H9 (cell line): ENCODE results near the gene SOX8. TPM values are rescaled to one million over a fixed set of nuclear protein-coding genes. Genes with fewer than 3 reads are reported as not detected.

Experiments used
- DNase-seq: peaks from one replicate; pipeline ENCODE4 v3.0.0-alpha.2; 2017
- H2AFZ ChIP-seq: one replicate; pipeline ENCODE4 v1.6.1; 2013; ENCODE audit warnings: mild to moderate bottlenecking, low read length, control low read depth, moderate library complexity
- H2AK5ac ChIP-seq: 2 replicates; pipeline ENCODE4 v1.6.1; 2013; ENCODE audit warnings: low read length, control low read depth, mixed read lengths; ENCODE audit not compliant: insufficient read length
- H2BK120ac ChIP-seq: one replicate; pipeline ENCODE4 v1.6.1; 2013; ENCODE audit warnings: low read depth, mild to moderate bottlenecking, low read length, control low read depth, inconsistent platforms; ENCODE audit not compliant: poor library complexity, severe bottlenecking
- H2BK12ac ChIP-seq: 2 replicates; pipeline ENCODE4 v1.6.1; 2013; ENCODE audit warnings: low read length, control low read depth, mixed read lengths, low read depth; ENCODE audit not compliant: insufficient read length
- H2BK15ac ChIP-seq: 2 replicates; pipeline ENCODE4 v1.6.1; 2013; ENCODE audit warnings: low read depth, low read length, control low read depth
- H2BK20ac ChIP-seq: one replicate; pipeline ENCODE4 v1.6.1; 2013; ENCODE audit warnings: low read depth, mild to moderate bottlenecking, low read length, control low read depth, inconsistent platforms; ENCODE audit not compliant: poor library complexity, severe bottlenecking
- H2BK5ac ChIP-seq: 2 replicates; pipeline ENCODE4 v1.6.1; 2013; ENCODE audit warnings: low read length, control low read depth, mixed read lengths; ENCODE audit not compliant: insufficient read length
- H3K14ac ChIP-seq: 2 replicates; pipeline ENCODE4 v1.6.1; 2013; ENCODE audit warnings: low read length, control low read depth; ENCODE audit not compliant: insufficient read depth
- H3K18ac ChIP-seq: 2 replicates; pipeline ENCODE4 v1.6.1; 2013; ENCODE audit warnings: low read depth, mild to moderate bottlenecking, mixed read lengths, low read length, control low read depth; ENCODE audit not compliant: insufficient read length
- H3K23ac ChIP-seq: 2 replicates; pipeline ENCODE4 v1.6.1; 2013; ENCODE audit warnings: low read length, control low read depth, mixed read lengths, low read depth; ENCODE audit not compliant: insufficient read length
- H3K23me2 ChIP-seq: 2 replicates; pipeline ENCODE4 v1.6.1; 2013; ENCODE audit warnings: low read depth, mild to moderate bottlenecking, mixed read lengths, low read length, control low read depth; ENCODE audit not compliant: insufficient read length, poor library complexity, severe bottlenecking
- H3K27ac ChIP-seq: 2 replicates; pipeline ENCODE4 v1.5.1; 2013; ENCODE audit warnings: low read length, control low read depth, mixed read lengths, low read depth; ENCODE audit not compliant: insufficient read length
- H3K27me3 ChIP-seq: 2 replicates; pipeline ENCODE4 v1.6.1; 2013; ENCODE audit warnings: low read length, control low read depth, inconsistent platforms; ENCODE audit not compliant: insufficient read depth
- H3K4ac ChIP-seq: 2 replicates; pipeline ENCODE4 v1.6.1; 2013; ENCODE audit warnings: low read depth, mild to moderate bottlenecking, control low read depth, inconsistent platforms, low read length, moderate library complexity
- H3K4me1 ChIP-seq: 2 replicates; pipeline ENCODE4 v1.6.1; 2013; ENCODE audit warnings: low read length, control low read depth, inconsistent platforms; ENCODE audit not compliant: insufficient read depth
- H3K4me2 ChIP-seq: 2 replicates; pipeline ENCODE4 v1.6.1; 2013; ENCODE audit warnings: low read length, control low read depth, mixed read lengths; ENCODE audit not compliant: insufficient read length, insufficient read depth
- H3K56ac ChIP-seq: 2 replicates; pipeline ENCODE4 v1.6.1; 2013; ENCODE audit warnings: low read depth, mild to moderate bottlenecking, mixed read lengths, low read length, control low read depth; ENCODE audit not compliant: insufficient read length
- H3K79me1 ChIP-seq: 2 replicates; pipeline ENCODE4 v1.6.1; 2013; ENCODE audit warnings: low read depth, mild to moderate bottlenecking, moderate library complexity, low read length, control low read depth, inconsistent platforms; ENCODE audit not compliant: insufficient read depth, poor library complexity, severe bottlenecking
- H3K79me2 ChIP-seq: 2 replicates; pipeline ENCODE4 v1.6.1; 2013; ENCODE audit warnings: low read length, control low read depth, inconsistent platforms; ENCODE audit not compliant: insufficient read depth
- H3K9ac ChIP-seq: 2 replicates; pipeline ENCODE4 v1.6.1; 2013; ENCODE audit warnings: low read length, control low read depth, mixed read lengths; ENCODE audit not compliant: insufficient read length; ENCODE audit errors: extremely low read depth
- H3K9me3 ChIP-seq: one replicate; pipeline ENCODE4 v1.6.1; 2013; ENCODE audit warnings: low read depth, low read length, inconsistent platforms; ENCODE audit not compliant: control insufficient read depth
- H3T11ph ChIP-seq: one replicate; pipeline ENCODE4 v1.6.1; 2013; ENCODE audit warnings: mild to moderate bottlenecking, low read length, control low read depth, inconsistent platforms
- H4K20me1 ChIP-seq: one replicate; pipeline ENCODE4 v1.6.1; 2013; ENCODE audit not compliant: control insufficient read depth, insufficient read length, insufficient read depth
- H4K5ac ChIP-seq: 2 replicates; pipeline ENCODE4 v1.6.1; 2013; ENCODE audit warnings: low read depth, mild to moderate bottlenecking, mixed read lengths, low read length, control low read depth; ENCODE audit not compliant: insufficient read length
- H4K8ac ChIP-seq: replicated peaks from 2 replicates; pipeline ENCODE4 v1.6.1; 2013; ENCODE audit warnings: low read length, control low read depth, mixed read lengths, low read depth; ENCODE audit not compliant: insufficient read length
- H4K91ac ChIP-seq: 2 replicates; pipeline ENCODE4 v1.6.1; 2013; ENCODE audit warnings: low read depth, mild to moderate bottlenecking, moderate library complexity, mixed read lengths, low read length, control low read depth; ENCODE audit not compliant: insufficient read length
- H3K27ac Mint-ChIP-seq, 3 experiments: 2 replicates in 2 of 3; 3 replicates in 1 of 3; pipeline ENCODE4 v1.8.0; 2020 to 2021; ENCODE audit warnings: mixed read lengths in 3 of 3, mild to moderate bottlenecking in 1 of 3, moderate library complexity in 1 of 3
- H3K27me3 Mint-ChIP-seq: 2 replicates; pipeline ENCODE4 v1.8.0; 2021; ENCODE audit warnings: low read depth, mild to moderate bottlenecking, moderate library complexity, mixed read lengths
- H3K36me3 Mint-ChIP-seq, 3 experiments: 2 replicates in 2 of 3; 3 replicates in 1 of 3; pipeline ENCODE4 v1.8.0; 2020 to 2021; ENCODE audit warnings: low read depth in 3 of 3, mixed read lengths in 3 of 3; ENCODE audit not compliant: insufficient read depth in 1 of 3
- H3K4me1 Mint-ChIP-seq, 2 experiments: 2 replicates each; pipeline ENCODE4 v1.8.0; 2020; ENCODE audit warnings: mixed read lengths in 2 of 2
- H3K4me3 Mint-ChIP-seq, 2 experiments: 2 replicates in 1 of 2; 3 replicates in 1 of 2; pipeline ENCODE4 v1.8.0; 2020 to 2021; ENCODE audit warnings: mild to moderate bottlenecking in 2 of 2, mixed read lengths in 2 of 2, moderate library complexity in 1 of 2
- H3K9me3 Mint-ChIP-seq, 2 experiments: 2 replicates in 1 of 2; 3 replicates in 1 of 2; pipeline ENCODE4 v1.8.0; 2020; ENCODE audit warnings: mild to moderate bottlenecking in 2 of 2, mixed read lengths in 2 of 2, moderate library complexity in 1 of 2
- WGBS: extraction: QIAGEN DNeasy Blood & Tissue Kit; methylation state at CpG from one replicate; pipeline ENCODE4 v1.1.7; 2013; ENCODE audit warnings: missing lambda C conversion rate, low lambda C conversion rate, mixed read lengths; ENCODE audit not compliant: insufficient read length; ENCODE audit errors: extremely low coverage; 5-methylcytosine and 5-hydroxymethylcytosine counted together
- total RNA-seq: library from RNA; stranded (reverse); gene quantifications from 2 replicates; pipeline ENCODE4 v1.2.1, GENCODE V29; 2021
- TF ChIP-seq, protein P1 (sequence below): fragments of 200-600 bp; sonication (generic); conservative IDR thresholded peaks from 3 replicates; pipeline ENCODE4 v1.8.0; 2021; ENCODE audit warnings: antibody characterized with exemption, mild to moderate bottlenecking

SOX8 gene
- total RNA-seq, 1 experiment from 2014 or later, result 8.9 TPM

DNA sequence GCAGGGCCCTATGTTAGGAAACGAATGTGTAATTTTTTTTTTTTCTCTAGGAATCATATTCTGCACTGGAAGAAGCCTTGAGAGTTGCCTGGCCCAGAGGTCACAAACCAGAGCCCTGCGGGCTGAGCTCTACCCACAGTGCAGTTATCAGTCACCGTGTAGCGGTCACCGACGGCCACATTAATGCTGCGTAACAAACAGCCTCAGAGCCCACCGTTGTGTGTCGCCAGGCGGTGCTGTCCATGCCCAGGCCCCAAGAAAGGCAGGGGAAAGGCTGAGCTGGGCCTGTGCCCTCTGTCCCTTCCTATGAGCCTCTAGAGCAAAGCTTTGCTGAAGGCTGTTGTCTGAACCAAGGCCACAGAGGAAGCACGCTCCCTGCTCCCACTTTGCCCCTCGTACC lies 6.3 kb upstream of the SOX8 start:
- no peak overlapping the region for H3K23ac ChIP-seq
- no peak overlapping the region for H2AFZ ChIP-seq
- H3K4me2 ChIP-seq, result no peak overlapping the region
- no peak overlapping the region for H4K91ac ChIP-seq
- H3K9me3 Mint-ChIP-seq, result peaks cover 0 to 6% of the 10 kb centered on the region in 2 experiments; a peak in 2 of 5 replicates
- H3K14ac ChIP-seq, result no peak overlapping the region
- H3K23me2 ChIP-seq, result peaks cover 5% of the 10 kb centered on the region
- no peak overlapping the region for H2BK120ac ChIP-seq
- TF ChIP-seq, protein P1, sequence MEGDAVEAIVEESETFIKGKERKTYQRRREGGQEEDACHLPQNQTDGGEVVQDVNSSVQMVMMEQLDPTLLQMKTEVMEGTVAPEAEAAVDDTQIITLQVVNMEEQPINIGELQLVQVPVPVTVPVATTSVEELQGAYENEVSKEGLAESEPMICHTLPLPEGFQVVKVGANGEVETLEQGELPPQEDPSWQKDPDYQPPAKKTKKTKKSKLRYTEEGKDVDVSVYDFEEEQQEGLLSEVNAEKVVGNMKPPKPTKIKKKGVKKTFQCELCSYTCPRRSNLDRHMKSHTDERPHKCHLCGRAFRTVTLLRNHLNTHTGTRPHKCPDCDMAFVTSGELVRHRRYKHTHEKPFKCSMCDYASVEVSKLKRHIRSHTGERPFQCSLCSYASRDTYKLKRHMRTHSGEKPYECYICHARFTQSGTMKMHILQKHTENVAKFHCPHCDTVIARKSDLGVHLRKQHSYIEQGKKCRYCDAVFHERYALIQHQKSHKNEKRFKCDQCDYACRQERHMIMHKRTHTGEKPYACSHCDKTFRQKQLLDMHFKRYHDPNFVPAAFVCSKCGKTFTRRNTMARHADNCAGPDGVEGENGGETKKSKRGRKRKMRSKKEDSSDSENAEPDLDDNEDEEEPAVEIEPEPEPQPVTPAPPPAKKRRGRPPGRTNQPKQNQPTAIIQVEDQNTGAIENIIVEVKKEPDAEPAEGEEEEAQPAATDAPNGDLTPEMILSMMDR, result no peak
- no peaks in the 10 kb centered on the region for H3K79me2 ChIP-seq
- peaks cover 3 to 14% of the 10 kb centered on the region in 2 experiments; a peak in 3 of 4 replicates for H3K4me1 Mint-ChIP-seq
- no peak overlapping the region for H3K27ac Mint-ChIP-seq
- no peak overlapping the region for H2AK5ac ChIP-seq
- no peaks in the 10 kb centered on the region for H3K79me1 ChIP-seq
- H3T11ph ChIP-seq, result no peak overlapping the region
- H3K9ac ChIP-seq, result no peak overlapping the region
- no peak overlapping the region for H4K5ac ChIP-seq
- peaks cover 55% of the 10 kb centered on the region for H3K27me3 Mint-ChIP-seq
- H4K20me1 ChIP-seq, result no peaks in the 10 kb centered on the region
- no peak overlapping the region for H3K56ac ChIP-seq
- no peak overlapping the region for H3K18ac ChIP-seq
- H3K27ac ChIP-seq, result no peak overlapping the region
- H3K36me3 Mint-ChIP-seq, result peaks cover 0 to 2% (median 0%) of the 10 kb centered on the region in 3 experiments; a peak in 1 of 7 replicates
- no CpG with 5 or more reads among the region's 12 CpGs for WGBS
- no peak overlapping the region for H2BK12ac ChIP-seq
- H3K9me3 ChIP-seq, result no peaks in the 10 kb centered on the region
- H3K27me3 ChIP-seq, result peaks cover 6% of the 10 kb centered on the region; the same call in 1 of the 2 replicates
- H2BK15ac ChIP-seq, result no peak overlapping the region
- H3K4me3 Mint-ChIP-seq, result no peak overlapping the region
- DNase-seq, result no peak
- H3K4me1 ChIP-seq, result no peaks in the 10 kb centered on the region
- H2BK5ac ChIP-seq, result no peak overlapping the region
- H2BK20ac ChIP-seq, result no peak overlapping the region
- H4K8ac ChIP-seq, result no peak overlapping the region
- H3K4ac ChIP-seq, result no peak overlapping the region
